Tibial nerve (tissue), 4 donors: Measurements from ENCODE around the gene LRCOL1. TPM values are rescaled to one million over a fixed set of nuclear protein-coding genes. Genes with fewer than 3 reads are reported as not detected.

Experiments used
- DNase-seq, 2 donors: peaks; one replicate each; pipeline ENCODE4 v3.0.0-alpha.2; 2019; ENCODE audit warnings: low spot score in 2 of 2
- H3K27ac ChIP-seq, 4 donors: fragments of 200-600 bp; sonication (generic) in 3 of 4; one replicate each; pipeline ENCODE4 v1.5.1; 2017 to 2019; ENCODE audit warnings: mild to moderate bottlenecking in 1 of 4
- H3K27me3 ChIP-seq, 2 donors: fragments of 200-600 bp; sonication (generic) in 1 of 2; one replicate each; pipeline versions ENCODE4 v1.5.1 to v1.6.0; 2017 to 2019
- H3K36me3 ChIP-seq, 3 donors: fragments of 200-600 bp; sonication (generic); one replicate each; pipeline ENCODE4 v1.5.1; 2018 to 2019
- H3K4me1 ChIP-seq, 4 donors: fragments of 200-600 bp; sonication (generic) in 3 of 4; one replicate each; pipeline ENCODE4 v1.5.1; 2017 to 2019
- H3K4me3 ChIP-seq, 4 donors: fragments of 200-600 bp; sonication (generic) in 3 of 4; one replicate each; pipeline ENCODE4 v1.5.1; 2017 to 2019; ENCODE audit warnings: mild to moderate bottlenecking in 1 of 4, moderate library complexity in 1 of 4
- H3K9me3 ChIP-seq, 4 donors: fragments of 200-600 bp; sonication (generic) in 3 of 4; one replicate each; pipeline ENCODE4 v1.5.1; 2017 to 2019
- EP300 ChIP-seq, 2 donors: sonication (generic); formaldehyde crosslinking; IDR thresholded peaks; one replicate each; pipeline ENCODE4 v1.6.1; 2017; ENCODE audit warnings: antibody characterized with exemption in 2 of 2, mild to moderate bottlenecking in 1 of 2
- POLR2A ChIP-seq, 2 donors: fragments of 450-650 bp; IDR thresholded peaks; one replicate each; pipeline ENCODE4 v1.6.1; 2017; ENCODE audit warnings: antibody characterized with exemption in 2 of 2, mild to moderate bottlenecking in 2 of 2, moderate library complexity in 2 of 2
- WGBS, 2 donors: methylation state at CpG; one replicate each; pipeline ENCODE4 v1.1.5; 2018; 5-methylcytosine and 5-hydroxymethylcytosine counted together
- total RNA-seq, 4 donors: library from RNA; depleted of rRNA; stranded (reverse); fragments of >200 nt; gene quantifications; one replicate each; pipeline ENCODE4 v1.1.0, GENCODE V29; 2016
- TF ChIP-seq, protein P1 (sequence below), 5 experiments: fragments of 200-600 bp in 3 of 5; fragments of 450-650 bp in 2 of 5; sonication (generic) in 3 of 5; IDR thresholded peaks; one replicate each; pipeline ENCODE4 v1.5.1; 2016 to 2019; ENCODE audit warnings: antibody characterized with exemption in 5 of 5, mild to moderate bottlenecking in 3 of 5, moderate library complexity in 2 of 5

Gene LRCOL1
- total RNA-seq, 4 donors from 2014 or later: not detected

DNA sequence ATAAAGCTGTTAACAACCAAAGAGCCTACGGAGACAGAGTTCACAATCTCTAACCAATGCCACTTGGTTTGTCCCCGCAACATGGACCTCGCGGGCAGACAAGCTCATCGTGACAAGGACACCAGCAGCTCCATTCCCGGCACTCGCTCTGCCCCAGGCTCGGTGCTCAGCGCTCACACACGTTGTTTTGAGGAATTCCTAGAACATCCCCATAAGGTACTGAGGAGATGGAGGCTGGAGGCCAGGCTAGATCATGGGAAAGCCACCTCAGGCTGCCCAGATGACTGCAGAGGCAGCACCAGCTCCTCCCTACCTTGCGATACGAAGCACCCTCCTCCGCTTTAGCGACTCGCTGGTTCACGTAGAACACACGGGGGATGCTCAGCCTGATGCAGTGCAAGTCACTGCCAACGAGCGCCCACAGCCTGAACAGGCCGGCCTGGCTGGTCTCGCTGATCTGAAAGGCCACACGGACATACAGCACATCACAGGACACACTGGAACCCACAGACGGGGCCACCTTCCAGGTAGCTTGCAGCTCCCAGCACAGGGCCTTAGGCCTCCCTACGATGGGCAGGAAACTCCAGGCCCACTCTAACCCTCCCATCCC lies 38.3 kb upstream of the LRCOL1 start:
- no peak overlapping the region for H3K27ac ChIP-seq
- H3K4me1 ChIP-seq: no peaks in the 10 kb centered on the region

DNA sequence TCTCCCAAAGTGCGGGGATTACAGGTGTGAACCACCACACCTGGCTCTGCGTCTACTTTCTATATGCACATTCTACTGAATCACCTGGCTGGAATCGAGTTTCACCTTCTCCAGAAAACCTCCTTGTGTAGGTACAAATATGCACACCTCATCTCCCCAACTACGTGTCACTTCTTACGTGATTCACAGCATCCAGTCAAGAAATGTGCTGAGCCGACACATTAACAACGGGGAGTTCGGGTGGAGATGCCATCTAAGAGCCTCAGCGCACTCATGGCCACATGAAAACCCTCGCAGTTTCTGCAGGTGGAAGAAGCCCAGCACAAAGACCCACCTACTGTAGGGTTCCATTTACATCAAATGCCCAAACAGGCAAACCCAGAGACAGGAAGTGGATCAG lies 37.5 kb upstream of the LRCOL1 start:
- no peak overlapping the region for H3K27ac ChIP-seq
- no peaks in the 10 kb centered on the region for H3K4me1 ChIP-seq
- TF ChIP-seq POLR2A (IDR thresholded peaks at IDR 0.05) (no peak), EP300 (IDR thresholded peaks at IDR 0.05) (no peak)
- TF ChIP-seq, protein P1, sequence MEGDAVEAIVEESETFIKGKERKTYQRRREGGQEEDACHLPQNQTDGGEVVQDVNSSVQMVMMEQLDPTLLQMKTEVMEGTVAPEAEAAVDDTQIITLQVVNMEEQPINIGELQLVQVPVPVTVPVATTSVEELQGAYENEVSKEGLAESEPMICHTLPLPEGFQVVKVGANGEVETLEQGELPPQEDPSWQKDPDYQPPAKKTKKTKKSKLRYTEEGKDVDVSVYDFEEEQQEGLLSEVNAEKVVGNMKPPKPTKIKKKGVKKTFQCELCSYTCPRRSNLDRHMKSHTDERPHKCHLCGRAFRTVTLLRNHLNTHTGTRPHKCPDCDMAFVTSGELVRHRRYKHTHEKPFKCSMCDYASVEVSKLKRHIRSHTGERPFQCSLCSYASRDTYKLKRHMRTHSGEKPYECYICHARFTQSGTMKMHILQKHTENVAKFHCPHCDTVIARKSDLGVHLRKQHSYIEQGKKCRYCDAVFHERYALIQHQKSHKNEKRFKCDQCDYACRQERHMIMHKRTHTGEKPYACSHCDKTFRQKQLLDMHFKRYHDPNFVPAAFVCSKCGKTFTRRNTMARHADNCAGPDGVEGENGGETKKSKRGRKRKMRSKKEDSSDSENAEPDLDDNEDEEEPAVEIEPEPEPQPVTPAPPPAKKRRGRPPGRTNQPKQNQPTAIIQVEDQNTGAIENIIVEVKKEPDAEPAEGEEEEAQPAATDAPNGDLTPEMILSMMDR (IDR thresholded peaks at IDR 0.05): no peak
- H3K4me3 ChIP-seq: no peak overlapping the region
- no peak for DNase-seq
- WGBS, 2 donors: 95 to 96% methylated on average over 10 of the region's 10 CpGs
- H3K27me3 ChIP-seq: no peaks in the 10 kb centered on the region
- peaks cover 0 to 83% (median 8%) of the 10 kb centered on the region in 3 donors for H3K36me3 ChIP-seq
- no peaks in the 10 kb centered on the region for H3K9me3 ChIP-seq

More for the DNA sequence above, 38.3 kb upstream of the LRCOL1 start:
- 94 to 95% methylated on average over 24 of the region's 24 CpGs for WGBS, 2 donors
- Histone ChIP-seq H3K9me3 (no peaks in the 10 kb centered on the region), H3K4me3 (no peak overlapping the region), H3K27me3 (no peaks in the 10 kb centered on the region), H3K36me3 (peaks cover 0 to 83% (median 8%) of the 10 kb centered on the region in 3 donors)
- TF ChIP-seq EP300 (IDR thresholded peaks at IDR 0.05) (no peak), POLR2A (IDR thresholded peaks at IDR 0.05) (no peak)
- TF ChIP-seq, protein P1 (IDR thresholded peaks at IDR 0.05): no peak
- no peak for DNase-seq

DNA sequence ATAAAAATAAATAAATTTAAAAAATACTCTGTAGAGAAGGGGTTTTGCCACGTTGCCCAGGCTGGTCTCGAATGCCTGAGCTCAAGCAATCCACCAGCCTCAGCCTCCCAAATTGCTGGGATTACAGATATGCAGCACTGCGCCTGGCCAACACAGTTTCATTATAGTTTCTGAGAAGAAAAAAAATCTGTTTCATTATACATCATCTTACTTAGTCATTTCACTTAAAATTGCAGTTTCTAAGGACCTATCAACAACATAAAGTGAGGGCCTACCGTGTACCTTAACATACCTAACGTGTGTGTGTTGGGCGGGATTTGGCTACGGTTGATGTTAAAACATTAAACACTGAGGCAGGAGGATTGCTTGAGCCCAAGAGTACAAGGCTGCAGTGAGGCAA lies 36.5 kb upstream of the LRCOL1 start:
- TF ChIP-seq POLR2A (IDR thresholded peaks at IDR 0.05): no peak
- no peak for TF ChIP-seq EP300 (IDR thresholded peaks at IDR 0.05)
- TF ChIP-seq, protein P1 (IDR thresholded peaks at IDR 0.05): no peak
- WGBS, 2 donors: 91 to 94% methylated on average over 7 of the region's 7 CpGs
- DNase-seq: no peak
- no peak overlapping the region for H3K4me3 ChIP-seq
- no peaks in the 10 kb centered on the region for H3K27me3 ChIP-seq
- no peaks in the 10 kb centered on the region for H3K4me1 ChIP-seq
- no peak overlapping the region for H3K27ac ChIP-seq
- peaks cover 0 to 83% (median 8%) of the 10 kb centered on the region in 3 donors for H3K36me3 ChIP-seq
- H3K9me3 ChIP-seq: no peaks in the 10 kb centered on the region

DNA sequence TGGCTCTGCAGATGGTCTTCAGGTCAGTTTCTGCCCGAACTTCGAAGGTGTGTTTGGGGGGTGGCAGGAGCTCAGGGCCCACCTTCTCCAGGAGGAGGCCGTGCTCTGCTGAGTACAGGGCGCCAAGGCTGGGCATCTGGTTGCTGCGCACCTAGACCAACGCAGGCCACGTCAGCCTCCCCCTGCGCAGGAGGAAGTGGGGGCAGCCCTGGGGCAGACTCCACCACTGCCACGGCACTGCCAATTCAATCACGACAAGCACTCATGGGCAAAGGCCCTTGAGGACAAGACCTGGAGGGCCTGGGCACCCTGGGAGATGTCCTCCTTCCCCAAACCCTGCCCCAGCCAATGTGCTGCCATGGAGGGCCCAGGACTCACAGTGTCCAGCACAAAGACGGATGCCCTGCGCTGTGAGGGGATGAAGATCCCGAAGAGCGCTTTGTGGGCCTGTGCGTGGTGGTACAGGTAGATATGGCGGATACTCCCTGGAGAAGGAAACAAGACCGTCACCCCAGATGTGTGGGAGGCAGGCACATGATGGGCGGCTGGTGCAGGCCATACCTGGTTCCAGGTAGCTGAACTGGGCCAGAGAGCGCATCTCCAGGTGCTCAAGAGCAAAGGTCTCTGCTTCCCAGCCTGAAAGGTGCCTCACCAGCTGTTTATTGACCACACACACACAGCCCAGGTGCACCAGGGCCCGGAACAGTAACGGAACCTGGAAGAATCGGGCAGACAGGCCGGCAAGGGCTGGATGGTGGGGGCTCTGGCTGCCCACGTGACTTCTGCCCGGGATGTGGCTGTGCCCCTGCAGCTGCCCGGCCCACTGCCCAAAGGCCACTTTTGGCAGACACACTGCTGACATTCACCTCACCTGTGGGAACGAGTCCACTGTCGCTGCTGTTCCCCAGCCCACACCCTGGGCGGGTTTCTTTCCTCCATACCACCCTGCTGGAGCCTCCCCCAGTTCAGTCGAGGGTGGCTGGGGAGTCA lies 32.8 kb upstream of the LRCOL1 start:
- no peak overlapping the region for H3K27ac ChIP-seq
- peaks cover 0 to 8% (median 0%) of the 10 kb centered on the region in 4 donors for H3K4me1 ChIP-seq
- H3K9me3 ChIP-seq: no peaks in the 10 kb centered on the region
- no peaks in the 10 kb centered on the region for H3K27me3 ChIP-seq
- no peak overlapping the region for H3K4me3 ChIP-seq
- TF ChIP-seq POLR2A (IDR thresholded peaks at IDR 0.05): no peak
- TF ChIP-seq, protein P1 (IDR thresholded peaks at IDR 0.05): no peak
- no peak for TF ChIP-seq EP300 (IDR thresholded peaks at IDR 0.05)
- H3K36me3 ChIP-seq: peaks cover 0 to 84% (median 12%) of the 10 kb centered on the region in 3 donors
- no peak for DNase-seq
- WGBS, 2 donors: 94 to 95% methylated on average over 21 to 27 of the region's 30 CpGs
